IPS DF 4.7 (cell line): Measurements from ENCODE around the gene NAALADL2.
"Not testable (repeated sequence)": the region's sequence is repeated elsewhere in the genome, so short reads cannot be mapped to it uniquely, and the experiment has no call there.

Experiments used
- DNase-seq: peaks from one replicate; pipeline ENCODE4 v3.0.0-alpha.2; 2013; ENCODE audit warnings: low spot score; ENCODE audit errors: extremely low read depth

Gene NAALADL2

DNA sequence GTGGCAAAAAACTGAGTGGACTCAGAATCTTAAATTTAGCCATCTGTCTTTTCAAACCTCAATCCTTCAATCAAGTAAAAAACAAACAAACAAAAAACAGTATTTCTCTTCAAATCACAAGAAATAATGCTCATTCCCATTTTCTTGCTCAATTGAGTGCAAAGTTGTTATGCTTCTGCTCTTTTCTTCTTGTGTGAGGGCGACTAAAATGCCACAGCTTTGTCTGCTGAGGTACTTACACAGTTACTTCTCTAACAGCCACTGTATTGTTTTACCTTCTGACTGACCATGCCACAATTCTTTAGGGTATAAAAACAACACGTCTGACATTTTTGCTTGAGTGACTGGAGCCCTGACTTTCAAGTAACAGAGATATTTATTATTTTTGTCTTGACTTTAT lies 617.4 kb downstream of the NAALADL2 start:
- DNase-seq = no peak

DNA sequence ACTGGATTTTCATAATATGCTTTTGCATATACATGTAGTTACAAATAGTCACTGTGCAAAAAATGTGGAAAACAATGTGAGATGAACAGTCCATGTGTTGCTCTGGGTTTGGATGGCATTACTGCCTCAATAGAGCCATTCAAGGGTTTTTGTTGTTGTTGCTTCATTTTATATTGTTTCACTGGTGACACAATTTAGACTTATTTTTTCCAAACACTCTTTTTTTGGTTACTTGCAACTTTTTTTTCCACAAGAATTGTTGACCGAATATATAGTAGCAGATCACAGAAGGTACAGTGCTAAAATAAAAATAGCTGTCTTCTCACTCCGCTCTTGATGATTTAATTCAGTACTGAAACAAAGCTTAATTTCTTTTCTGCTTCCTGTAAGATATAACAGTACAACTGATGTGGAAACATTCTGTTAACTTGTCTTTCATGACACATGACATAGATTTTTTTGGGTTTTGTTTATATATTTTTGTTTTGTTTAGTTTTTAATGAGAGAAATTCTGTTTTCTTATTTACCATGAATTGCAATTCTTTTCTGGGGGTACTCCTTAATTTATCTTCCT lies 618.6 kb downstream of the NAALADL2 start:
- no peak for DNase-seq

DNA sequence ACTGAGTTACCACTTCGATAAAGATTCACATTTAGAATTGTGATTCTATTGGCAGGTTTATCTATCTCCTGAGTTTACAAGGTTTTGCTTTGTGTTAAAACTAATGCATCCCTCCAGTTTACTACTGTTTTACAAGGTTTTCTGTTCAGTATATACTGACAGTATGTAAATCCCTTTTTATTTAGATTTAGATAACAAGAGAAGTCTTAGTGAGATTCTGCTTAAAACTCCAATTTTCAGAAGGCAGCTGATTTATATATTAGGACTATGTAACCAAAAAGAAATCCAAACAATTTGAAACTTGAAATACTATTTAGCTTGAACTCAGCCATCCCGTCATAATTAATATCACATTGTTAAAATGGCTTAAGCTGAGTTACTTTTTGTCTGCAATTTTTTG lies 619.2 kb downstream of the NAALADL2 start:
- no peak for DNase-seq

DNA sequence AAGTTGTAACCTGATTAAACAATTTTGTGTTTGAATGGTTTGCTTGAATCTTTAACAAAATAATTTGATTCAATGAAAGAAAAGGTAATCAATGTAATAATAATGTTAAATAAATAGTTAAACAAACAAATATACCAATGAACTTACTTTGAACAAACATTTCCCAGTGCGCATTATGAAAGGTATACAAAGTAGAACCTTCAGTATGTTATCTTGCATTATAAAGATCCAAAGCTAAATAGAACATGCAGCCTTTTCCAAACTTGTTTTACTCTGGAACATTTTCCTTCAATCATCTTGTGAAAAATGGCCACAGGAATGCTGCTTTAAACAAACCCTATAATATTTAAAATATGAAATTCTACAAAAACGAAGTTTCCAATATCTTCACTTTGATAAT lies 620.0 kb downstream of the NAALADL2 start:
- no peak for DNase-seq

DNA sequence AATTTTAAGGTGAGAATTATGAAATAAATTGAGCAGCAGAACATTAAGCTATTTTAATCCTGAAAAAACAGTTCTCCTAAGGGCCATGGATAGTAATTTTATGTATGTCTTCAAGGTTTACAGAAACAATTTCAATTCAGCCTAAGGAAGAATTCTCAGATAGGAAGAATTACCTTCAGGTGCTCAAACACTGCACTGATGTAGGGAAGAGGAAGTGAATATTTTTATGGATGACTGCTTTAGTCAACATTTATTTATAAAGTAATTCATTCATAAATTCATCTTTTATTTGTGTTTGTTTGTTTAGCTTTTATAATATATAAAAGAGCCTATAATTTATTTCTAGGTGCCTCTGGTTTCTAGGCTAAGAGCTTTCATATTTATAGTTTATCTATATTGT lies 620.7 kb downstream of the NAALADL2 start:
- no peak for DNase-seq

DNA sequence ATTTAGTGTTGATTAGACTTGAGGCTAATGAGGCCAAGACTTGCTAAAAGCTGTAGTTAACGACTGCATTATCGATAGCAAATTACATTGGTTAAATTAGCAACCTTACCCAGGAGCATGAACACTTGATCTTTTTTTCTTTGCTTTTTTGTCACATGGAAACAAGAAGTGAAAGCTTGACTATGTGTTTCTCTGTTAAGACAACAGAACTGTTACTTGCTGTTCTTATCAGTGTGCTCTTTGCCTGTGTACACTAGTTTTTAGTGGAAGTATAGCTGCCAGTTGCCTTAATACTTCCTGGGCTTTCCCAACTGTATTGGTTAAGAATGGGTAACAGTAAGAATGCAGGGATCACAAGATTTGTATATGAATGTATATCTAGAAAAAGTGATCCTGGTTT lies 625.5 kb downstream of the NAALADL2 start:
- no peak for DNase-seq

DNA sequence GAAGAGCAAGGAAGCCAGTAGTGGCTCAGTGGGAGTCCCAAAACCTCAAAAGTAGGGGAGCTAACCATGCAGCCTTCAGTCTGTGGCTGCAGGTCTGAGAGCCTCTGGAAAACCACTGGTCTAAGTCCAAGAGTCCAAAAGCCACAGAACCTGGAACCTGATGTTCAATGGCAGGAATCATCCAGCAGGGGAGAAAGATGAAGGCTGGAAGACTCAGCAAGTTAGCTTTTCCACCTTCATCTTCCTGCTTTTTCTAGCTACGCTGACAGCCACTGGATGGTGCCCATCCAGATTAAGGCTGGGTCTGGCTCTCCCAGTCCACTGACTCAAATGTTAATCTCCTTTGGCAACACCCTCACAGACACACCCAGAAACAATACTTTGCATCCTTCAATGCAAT lies 626.3 kb downstream of the NAALADL2 start:
- DNase-seq = no peak

DNA sequence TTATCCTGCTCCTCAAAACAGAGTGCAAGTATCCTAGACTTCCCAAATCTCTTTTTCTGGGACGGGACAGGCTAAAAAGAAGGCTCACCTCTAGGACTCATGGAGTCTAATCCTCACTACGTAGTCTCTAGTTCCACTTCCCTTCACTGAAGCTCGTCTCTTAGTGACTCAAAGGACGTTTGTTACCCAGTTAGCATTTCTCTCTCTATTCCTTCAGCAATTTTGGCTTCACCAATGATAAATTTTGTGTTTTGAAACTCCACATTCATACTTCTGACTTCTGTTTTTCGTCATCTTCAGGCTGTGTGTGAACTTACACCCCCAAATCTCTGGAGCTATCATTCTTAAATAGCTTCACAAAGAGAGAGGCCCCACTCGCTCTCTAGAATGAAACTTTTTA lies 627.1 kb downstream of the NAALADL2 start:
- no peak for DNase-seq

DNA sequence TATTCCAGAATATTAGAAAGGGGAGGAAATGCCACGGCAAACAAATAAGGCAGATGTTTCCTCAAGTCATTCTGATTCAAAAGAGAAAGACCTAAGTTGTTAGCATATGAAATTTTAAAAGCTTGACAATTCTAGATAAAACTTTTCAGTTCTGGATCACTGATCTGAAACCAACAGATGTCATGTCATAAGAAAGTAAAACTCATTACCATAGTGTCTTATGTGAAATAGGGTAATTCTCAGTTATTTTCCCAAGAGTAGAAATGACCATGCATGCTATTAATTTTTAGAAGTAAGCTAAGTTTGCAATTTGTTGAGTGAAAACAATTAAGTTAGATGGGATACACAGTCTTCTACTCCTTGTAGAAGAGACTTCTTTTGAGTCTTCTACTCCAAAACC lies 630.3 kb downstream of the NAALADL2 start:
- no peak for DNase-seq

DNA sequence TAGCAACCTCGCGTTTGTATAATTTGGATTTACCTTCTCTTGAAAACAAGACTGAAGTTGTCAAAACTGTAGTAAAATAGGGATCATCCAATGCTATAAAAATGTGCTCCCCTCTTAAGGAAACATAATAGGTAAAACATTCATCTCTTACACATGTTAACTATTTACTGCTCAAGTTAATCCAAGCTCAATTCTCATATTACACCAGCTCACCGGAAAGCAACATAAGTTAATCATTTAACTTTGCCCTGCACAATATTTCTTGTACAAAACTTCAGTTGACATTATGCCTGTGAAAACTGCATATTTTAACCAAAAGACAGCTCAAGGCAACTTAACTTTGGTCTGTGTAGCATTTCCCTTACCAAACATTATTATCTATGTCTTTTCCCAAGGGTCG lies 634.2 kb downstream of the NAALADL2 start:
- DNase-seq = no peak

DNA sequence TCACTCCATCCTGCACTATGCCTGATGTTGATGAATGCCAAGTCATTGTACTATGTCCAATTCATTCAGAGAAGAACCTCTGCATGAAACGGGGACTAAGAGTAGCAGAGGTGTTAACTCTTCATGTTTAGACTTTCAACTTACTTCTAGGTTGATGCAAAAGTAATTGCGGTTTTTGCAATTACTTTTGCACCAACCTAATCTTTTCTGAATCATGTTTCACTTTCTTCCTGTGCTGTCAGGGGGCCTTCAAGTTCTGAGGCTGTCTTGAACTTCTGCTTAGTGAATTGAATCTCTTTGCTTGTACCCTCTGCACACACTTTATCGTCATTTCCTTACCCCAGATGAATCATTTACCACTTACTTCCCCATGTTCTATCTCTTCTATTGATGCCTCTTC lies 636.2 kb downstream of the NAALADL2 start:
- DNase-seq = no peak

DNA sequence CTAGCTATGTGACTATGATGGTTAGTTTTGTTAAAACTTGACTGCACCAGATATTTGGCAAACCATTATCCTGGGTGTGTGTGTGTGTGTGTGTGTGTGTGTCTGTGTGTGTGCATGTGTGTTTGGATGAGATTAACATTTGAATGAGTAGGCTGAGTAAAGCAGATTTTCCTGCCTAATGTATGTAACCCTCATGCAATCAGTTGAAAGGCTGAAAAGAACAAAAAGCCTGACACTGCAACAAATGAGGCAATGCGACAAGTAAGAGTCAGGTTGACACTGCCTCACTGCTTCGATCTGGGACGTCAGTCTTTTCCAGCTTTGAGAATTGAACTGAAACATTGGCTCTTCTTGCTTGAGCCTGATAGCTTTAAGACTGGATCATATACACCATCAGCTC lies 643.0 kb downstream of the NAALADL2 start:
- DNase-seq = no peak

DNA sequence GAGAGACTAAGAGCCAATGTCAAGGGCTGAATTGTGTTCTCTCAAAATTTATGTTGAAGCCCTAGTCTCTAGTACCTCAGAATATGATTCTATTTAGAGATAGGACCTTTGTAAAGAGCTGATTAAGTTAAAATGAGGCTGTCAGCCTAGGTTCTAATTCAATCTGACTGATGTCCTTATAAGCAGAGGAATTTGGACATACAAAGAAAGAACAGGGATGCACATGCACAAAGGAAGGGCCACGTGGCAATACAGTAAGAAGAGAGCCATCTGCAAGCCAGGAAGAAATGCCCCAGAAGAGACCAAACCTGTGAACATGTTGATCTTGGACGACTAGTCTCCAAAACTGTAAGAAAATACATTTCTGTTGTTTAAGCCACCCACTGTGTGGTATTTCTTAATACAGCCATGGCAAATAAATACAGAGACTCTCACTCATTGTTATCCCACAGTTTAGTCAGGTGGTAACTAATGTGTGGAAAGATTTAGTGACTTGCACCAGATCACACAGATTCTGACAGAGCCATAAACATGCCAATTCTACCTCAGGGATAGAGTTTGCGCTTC lies 652.2 kb downstream of the NAALADL2 start:
- DNase-seq = no peak

DNA sequence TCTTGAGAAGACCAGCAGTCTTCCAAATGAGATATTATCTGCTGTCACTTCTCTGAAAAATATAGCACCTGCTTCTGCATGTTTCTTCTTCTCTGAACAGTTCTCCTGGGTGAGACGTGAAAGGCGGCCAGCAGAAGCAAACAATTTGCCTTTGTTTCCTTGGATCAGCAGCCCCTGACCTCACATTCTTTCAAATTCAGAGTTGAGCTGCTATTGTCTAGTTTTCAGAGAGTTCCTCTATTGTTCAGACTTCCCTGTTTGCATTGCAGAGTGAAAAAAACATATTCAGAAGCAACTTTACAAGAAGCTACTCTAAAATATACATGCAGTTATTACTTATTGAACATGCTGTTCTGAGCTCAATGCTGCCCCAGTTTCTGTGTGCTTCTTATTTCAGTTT lies 653.6 kb downstream of the NAALADL2 start:
- DNase-seq = no peak

DNA sequence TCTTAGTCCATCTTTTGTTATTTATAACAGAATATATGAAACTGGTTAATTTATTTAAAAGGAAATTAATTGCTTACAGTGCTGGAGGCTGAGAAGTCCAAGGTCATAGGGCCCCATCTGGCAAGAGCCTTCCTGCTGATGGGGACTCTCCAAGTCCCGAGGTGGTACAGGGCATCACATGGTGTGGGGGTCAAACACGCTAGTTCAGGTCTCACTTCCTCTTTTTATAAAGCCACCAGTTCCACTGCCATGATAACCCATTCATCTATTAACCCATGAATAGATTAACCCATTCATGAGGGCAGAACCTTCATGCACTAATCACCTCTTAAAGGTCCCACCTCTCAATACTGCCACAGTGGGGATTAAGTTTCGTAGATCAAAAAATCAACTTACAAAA lies 659.3 kb downstream of the NAALADL2 start:
- no peak for DNase-seq

DNA sequence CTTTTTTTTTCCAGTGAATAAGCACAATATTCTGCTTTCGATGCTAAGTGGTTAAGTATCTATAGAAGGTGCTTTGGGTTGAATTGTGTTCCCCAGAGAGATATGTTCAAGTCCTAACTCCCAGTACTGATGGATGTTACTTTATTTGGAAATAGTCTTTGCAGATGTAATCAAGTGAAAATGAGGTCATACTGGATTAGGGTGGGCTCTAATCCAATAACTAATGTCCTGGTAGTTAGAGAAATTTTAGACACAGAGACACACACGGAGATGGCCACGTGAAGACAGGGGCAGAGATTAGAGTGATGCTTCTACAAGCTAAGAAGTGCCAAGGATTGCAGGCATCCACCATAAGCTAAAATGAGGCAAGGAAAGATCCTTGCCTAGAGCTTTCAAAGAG lies 662.3 kb downstream of the NAALADL2 start:
- no peak for DNase-seq

DNA sequence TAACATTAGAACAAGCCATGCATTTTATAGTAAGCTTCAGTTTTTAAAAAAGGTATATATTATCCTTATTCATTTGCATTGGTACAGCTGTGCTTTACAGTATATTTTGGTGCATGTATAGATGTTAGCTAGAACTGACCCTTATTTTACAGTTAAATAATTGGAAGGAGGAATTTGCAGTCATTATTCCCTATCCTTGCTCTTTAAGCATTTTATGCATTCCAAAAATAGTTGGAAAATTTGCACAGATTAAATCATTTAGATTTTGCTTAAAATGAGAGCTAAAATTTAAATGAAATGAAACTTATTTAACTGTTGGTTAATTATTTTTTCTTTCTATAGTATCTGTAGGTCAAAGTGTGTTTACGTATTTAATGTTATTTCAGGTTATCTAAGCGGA lies 667.1 kb downstream of the NAALADL2 start:
- DNase-seq = no peak

DNA sequence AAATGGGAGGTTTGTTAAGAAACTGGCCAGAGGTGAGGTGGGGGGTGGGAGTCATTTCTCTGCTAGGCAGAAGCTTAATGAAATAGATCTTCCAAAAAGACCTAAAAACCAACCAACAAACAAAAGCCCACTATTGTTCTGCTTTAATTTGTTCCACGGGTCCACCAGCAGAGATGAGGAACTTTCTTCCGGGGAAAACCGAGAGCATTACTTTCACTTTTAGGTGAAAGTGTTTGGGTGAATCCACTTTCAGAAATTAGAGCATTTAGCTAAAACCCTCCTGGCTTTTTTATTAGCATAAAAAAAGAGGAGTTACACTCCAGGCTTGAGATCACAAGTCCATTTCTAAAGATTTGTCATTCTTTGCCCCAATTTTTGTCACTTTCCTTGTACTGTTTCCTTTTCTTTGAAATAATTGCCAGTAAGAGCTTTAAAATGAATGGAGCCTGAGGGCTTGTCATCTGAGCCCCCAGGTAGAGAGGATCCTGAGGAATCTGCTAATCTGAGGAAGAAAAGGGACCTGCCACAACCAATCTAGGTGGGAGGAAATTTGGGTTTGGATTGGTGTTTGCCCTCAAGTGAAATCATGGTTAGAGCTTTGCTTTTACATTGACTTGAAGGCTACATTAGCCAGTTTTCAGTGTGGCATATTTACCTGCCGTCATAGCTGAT lies 667.6 kb downstream of the NAALADL2 start:
- DNase-seq = no peak

DNA sequence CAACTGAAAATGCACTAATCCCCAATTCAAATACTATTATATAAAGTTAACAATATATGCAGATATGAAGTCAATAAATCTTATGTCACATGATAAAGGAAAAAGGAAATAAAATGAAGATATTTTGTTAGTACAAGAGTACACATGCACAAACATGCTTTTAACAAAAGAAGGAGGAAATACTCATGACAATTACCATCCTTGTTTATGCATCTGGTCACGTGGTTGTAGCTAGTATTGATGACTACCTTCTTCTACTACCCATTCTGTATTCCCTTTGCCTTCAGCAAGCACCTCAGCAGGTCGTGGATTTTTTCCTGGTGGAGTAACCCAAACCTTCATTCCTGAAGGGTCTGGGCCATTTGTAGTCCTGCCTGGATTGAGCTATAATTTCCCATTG lies 669.6 kb downstream of the NAALADL2 start:
- DNase-seq = not testable (repeated sequence)

DNA sequence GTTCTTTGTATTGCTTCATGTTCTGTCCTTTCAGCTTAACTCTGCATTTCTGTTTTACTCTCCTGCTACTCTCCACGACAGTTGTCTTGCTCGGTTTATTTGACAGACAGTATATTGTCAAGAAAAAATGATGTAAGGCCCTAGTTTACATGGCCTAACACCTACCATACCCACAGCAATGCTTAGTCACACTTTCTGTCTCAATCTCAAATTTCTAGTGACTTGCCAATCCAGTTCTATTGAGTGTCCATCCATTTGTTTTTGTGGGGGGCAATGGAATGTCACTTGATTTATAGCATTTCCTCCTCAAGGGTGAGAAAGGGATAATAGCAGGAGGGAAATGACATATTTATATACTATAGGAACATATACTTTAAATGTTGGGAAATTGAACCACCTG lies 676.2 kb downstream of the NAALADL2 start:
- DNase-seq = no peak

DNA sequence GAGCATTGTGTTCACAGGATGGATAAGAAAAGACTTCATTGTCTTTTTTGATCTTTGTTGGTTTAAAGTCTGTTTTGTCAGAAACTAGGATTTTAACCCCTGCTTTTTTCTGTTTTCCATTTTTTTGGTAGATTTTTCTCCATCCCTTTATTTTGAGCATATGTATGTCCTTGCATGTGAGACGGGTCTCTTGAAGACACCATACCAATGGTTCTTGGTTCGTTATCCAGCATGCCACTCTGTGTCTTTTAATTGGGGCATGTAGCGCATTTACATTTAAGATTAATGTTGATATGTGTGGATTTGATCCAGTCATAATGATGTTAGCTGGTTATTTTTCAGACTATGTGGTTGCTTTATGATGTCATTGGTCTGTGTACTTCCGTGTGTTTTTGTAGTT lies 687.0 kb downstream of the NAALADL2 start:
- DNase-seq = no peak

DNA sequence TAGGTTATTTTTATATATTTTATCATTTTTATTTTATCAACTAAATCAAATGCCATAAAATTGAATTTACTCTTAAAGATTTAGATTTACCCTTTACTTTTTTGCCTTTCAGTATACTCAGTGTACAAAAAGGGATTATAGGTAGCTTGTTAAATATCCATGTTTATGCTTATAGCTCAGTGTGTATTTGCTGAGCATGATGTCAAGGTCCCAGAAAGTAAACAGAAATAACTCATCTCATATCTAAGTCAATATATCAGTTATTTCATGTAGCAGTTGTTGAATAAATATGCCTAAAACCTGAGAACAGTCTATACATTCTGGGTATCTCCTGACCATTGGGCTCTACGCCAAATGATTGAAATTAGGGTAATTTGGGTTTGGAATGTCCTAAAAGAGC lies 693.8 kb downstream of the NAALADL2 start:
- no peak for DNase-seq

DNA sequence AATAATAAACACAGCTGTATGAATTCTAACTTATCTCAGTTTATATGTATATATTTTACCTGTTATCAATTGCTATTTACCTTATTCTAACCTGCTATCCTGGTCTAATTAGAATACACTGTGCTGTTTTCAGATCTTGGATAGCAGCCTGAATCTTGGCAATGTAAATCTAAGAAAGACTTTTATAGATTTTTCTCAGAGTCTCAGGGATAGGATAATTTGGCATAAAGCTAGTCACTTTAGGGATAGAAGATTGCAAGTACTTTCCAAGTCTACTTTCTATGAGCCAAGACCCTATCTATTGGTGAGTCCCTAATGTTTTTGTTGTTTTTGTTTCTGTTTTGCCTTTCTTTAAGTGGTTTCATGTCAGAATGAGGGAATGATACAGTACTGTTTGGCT lies 695.7 kb downstream of the NAALADL2 start:
- no peak for DNase-seq
